A172 (cell line): ENCODE data around the gene JPT1. TPM values are rescaled to one million over a fixed set of nuclear protein-coding genes. Genes with fewer than 3 reads are reported as not detected.
"Not testable (repeated sequence)": the region's sequence is repeated elsewhere in the genome, so short reads cannot be mapped to it uniquely, and the experiment has no call there.

ENCODE experiments used
- DNase-seq: peaks from one replicate; pipeline ENCODE4 v3.0.0-alpha.2; 2015; ENCODE audit warnings: low spot score
- total RNA-seq: library from RNA; depleted of rRNA; stranded (reverse); fragments of >200 nt; shearing (Covaris generic); gene quantifications from 2 replicates; pipeline ENCODE4 v1.2.3, GENCODE V29; 2014

The JPT1 gene
- total RNA-seq, 1 experiment from 2014 or later = 626 TPM

GRCh38 chr17:75130632-75131277 lies 23.6 kb downstream of the JPT1 start:
- DNase-seq = peak; percentile 75

GRCh38 chr17:75130059-75130631 lies 24.2 kb downstream of the JPT1 start:
- no peak for DNase-seq

DNA sequence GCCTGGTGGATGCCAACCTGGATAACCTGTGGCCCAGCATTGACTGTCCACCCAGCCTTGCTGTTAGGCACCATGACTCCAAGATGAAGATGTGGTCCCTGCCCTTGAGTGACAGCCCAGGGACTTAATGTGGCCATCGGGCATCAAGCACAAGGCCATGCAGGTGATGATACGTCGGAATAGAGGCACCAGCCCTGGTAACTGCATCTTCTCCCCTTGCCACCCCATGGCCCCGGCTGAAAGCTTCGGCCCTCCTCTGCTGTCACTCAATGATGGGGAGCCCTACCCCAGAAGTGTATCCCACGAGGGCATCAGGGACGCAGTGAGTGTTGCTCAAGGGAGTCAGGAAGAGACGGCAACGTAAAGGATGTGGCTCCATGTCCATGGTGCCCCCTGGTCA lies 24.7 kb downstream of the JPT1 start:
- DNase-seq = no peak

- no peak for DNase-seq
Measured at GRCh38 chr17:75128694-75129505, 25.4 kb downstream of the JPT1 start.

DNA sequence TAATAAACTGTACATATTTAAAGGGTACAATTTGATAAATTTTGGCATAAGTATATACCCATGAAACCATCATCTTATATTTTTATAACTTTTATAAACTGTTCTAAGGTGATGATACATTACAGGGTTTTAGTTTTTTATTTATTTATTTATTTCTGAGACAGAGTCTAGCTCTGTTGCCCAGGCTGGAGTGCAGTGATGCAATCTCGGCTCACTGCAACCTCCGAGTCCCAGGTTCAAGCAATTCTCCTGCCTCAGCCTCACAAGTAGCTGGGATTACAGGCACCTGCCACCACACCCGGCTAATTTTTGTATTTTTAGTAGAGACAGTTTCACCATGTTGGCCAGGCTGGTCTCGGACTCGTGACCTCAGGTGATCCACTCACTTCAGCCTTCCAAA lies 26.4 kb downstream of the JPT1 start:
- not testable (repeated sequence) for DNase-seq

GRCh38 chr17:75126954-75127353 lies 27.4 kb downstream of the JPT1 start:
- DNase-seq = no peak

- peak; percentile 44 for DNase-seq
Measured at GRCh38 chr17:75125984-75126383, 28.3 kb downstream of the JPT1 start.

DNA sequence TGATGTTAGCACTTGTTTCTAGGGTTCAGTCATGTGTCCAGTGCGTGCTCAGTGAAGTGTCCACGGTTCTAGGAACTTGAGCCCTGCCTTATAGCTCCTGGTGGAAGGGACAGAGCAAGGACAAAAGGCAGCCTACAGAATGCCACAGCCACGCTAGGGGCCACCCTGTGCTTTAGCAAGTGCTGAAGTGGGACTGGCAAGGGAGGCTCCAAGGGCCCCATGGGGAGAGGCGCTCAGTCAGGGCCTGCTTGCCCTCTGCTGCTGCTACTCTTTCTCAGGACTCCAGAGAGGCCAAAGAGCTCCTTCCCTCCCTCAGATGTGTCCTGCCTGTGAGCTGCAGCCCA lies 29.5 kb downstream of the JPT1 start:
- DNase-seq = no peak

DNA sequence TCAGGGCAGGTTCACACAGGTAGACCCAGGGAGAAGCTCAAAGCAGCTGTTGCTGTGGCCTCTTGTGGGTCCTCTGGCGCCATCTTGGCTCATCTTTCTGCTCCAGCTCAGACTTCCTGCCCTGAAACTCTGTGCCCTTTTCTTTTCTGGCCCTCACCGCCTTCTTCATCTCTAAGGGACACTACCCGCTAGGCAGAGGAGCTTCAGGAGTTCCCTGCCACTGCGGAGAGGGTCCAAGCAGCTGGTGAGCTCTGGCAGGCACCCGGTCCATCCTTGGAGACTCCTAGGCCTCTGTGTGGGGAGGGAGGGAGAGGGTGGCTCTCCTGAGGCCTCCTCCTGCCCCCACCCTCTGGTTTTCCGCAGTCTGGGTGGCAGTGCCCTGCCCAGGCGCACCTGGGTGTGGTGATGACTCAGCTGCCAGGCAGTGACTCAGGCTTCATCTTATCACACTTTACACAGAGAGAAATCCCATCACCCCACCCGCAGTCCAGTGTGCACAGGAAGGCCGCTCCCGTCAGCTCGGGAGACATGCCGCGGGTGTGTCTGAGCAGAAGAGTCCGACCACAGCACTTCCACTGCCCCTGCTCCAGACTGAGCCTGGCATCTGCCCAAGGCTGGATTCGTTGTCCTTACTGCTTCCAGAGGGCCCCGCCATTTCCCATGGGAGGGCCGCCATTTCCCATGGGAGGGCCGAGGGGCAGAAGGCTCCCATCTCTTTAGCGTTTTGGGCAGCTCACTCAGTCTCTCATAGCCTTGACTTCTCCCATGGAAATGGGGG lies 30.1 kb downstream of the JPT1 start:
- peak; percentile 100 for DNase-seq

DNA sequence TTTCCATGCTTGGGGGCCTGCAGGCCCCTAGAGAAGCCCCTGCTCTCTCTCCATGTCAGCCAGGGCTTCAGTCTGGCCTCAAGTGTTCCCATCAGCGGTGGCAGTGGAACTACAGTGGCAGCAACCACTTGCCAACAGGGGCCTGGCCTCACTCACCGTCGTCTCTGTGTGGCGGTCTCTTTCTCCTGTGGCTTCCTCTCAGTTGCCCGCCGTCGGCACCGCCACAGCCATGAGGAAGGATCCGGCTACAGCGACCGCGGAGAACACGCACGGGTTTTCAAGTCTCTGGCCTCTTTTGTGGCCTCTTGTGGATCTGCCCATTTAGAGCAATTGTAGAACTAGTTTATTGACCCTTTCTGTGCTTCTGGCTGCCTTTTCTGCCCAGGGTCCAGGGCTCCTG lies 36.0 kb downstream of the JPT1 start:
- DNase-seq = no peak

- DNase-seq = no peak
Measured at GRCh38 chr17:75116737-75117136, 37.6 kb downstream of the JPT1 start.

- DNase-seq = no peak
Measured at GRCh38 chr17:75115555-75115954, 38.8 kb downstream of the JPT1 start.

DNA sequence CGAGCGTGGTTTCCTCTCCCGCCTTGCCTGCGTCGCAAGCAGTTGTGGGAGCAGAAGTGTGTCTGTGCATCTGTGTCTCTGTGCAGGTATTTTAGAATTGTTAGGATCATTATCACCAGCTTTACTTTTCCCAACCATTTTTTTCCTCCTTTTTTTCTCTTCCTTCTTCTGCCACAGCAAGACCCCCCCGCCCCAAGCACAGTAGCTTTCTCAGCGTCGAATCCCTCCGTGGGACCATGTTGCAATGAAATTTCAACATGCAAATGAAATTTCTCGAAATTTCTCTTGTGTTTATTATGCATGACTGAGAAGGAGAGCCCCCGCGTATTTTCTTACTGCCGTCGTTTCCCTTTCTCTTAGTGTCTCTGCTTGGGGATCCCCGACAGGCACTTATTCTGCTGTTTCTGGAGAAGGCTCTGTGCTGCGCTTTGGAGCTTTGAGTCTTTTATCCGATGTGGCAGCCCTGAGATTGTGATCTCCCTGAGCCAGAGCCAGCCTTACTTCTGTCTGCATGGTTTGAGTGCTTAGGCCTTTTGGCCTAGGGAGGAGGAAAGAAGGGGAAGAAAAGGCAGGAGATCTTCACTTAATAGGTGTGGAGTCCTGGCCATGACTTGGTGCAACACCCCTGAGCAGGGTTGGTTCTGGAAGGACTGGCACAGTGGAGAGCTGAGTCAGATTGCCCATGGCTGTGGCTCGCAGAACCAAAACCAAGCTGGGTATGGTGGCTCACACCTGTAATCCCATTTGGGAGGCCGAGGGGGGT lies 39.6 kb downstream of the JPT1 start:
- no peak for DNase-seq

DNA sequence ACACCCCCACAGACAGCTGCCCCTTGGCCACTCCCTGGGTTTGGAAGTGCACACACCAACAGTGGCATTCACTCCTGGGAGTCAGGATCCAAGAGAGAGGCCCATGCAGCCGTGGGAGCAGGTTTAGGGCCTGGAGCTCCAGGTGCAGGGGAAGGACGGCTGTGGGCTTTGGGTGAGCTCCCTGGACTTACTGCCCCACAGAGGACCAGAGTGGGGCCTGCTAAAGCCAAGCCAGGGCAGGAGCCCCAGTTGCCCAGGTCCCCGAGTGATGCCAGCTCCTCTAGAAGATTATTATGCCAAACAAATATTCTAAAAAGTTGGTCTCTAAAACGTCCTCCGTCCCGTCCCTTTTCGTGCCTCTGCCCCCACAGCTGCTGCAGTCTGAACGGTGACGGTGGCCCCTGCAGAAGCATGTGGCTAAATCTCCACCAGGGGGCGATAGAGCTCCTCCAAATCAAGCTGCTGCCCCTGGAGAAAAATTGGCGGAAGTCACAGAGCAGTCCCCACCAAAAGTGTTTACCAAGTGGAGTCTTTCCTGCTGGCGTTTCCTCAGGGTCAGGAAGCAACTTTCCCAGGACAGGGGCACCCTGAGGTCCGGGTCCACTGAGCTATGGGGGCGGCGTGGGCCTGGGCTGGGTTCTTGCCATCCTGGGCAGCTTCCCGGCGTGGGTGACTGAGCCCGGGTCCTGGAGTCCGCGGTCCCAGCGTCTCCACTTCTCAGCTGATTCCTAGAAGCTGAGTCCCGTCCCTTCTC lies 40.3 kb downstream of the JPT1 start:
- DNase-seq = peak; percentile 85

DNA sequence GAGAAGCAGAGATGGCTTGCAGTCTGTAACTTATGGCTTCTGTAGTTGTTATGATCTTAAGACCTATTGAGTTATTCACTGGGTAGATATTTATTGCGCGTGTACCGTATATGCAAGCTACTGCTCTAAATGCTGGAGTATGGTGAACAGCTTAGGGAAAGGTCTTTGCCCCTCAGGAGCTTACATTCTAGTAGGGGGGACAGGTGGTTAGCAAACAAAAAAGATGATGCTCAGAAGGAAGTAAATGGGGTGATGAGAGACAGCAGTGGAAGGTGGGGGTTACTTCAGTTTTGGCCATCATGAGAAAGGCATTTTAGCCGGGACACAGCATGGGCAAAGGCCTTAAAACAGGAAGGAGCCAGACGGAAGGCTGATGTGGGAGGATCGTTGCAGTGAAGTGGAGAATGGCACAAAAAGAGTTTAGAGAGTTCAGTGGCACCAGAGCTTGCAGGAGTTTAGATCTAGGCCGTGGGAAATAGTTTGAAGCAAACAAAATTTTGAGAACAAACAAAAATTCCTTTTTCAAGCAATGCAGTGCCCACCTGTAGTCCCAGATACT lies 42.5 kb downstream of the JPT1 start:
- no peak for DNase-seq

DNA sequence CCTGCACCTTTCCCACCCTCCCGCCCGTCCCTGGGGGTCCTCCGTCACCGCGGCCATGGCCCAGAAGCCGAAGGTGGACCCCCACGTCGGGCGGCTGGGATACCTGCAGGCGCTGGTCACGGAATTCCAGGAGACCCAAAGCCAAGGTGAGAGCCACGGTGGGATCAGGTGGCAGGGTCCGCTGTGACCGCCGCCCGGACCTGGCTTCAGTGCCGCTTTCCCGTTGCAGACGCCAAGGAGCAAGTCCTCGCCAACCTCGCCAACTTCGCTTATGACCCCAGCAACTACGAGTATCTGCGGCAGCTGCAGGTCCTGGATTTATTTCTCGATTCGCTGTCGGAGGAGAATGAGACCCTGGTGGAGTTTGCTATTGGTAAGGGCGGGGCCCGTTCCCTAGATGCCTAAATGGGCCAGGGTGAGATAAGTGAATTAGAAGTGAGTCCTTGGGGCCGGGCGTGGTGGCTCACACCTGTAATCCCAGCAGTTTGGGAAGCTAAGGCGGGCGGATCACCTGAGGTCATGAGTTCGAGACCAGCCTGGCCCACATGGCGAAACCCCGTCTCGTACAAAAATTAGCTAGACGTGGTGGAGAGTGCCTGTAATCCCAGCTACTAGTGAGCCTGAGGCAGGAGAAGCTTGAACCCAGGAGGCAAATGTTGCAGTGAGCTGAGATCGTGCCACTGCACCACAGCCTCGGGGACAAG lies 43.9 kb downstream of the JPT1 start:
- no peak for DNase-seq

DNA sequence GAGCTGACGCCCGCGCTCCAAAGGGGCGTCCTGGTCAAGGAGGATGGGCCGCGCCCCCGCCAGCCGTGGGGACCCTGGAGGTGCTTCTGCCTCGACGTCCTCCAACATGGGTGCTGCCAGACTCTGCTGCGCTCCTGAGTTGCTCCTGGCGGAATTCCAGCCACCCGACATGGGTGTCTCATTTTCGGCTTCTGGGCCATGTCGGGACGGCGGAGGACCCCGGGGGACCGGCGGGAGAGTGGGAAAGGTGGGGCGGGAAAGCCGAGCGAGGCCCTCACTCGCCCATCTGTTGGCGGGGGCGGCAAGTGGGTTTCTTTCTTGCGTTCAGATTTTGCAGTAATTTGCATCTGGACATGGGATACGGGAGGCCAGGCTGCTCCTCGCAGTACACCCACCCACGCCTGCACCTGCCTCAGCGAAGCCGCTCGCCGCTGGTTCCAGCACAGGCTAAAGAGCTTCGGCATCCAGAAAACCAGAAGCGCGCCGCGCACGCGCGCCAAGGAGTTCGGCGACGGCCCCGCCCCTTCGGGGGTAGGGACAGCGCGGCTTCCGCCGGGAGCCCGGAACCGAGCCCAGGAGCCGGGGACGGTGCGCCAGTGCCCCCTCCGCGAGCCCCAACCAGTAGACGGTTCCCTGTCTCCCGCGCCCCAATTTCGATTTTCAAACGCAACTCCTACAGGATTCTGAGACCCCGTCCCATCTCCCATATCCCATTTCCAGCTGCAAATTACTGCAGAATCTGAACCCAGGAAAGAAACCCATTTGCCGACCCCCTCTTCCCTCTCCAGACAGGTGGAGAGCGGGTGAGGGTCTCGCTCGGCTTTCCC lies 44.7 kb downstream of the JPT1 start, which contains the start of gene ARMC7:
Gene ARMC7 (plus strand): TSS at position 563 of the 827 bp plus-strand sequence. CDS start 320 bp downstream, outside the sequence.
- peak; percentile 65 for DNase-seq

DNA sequence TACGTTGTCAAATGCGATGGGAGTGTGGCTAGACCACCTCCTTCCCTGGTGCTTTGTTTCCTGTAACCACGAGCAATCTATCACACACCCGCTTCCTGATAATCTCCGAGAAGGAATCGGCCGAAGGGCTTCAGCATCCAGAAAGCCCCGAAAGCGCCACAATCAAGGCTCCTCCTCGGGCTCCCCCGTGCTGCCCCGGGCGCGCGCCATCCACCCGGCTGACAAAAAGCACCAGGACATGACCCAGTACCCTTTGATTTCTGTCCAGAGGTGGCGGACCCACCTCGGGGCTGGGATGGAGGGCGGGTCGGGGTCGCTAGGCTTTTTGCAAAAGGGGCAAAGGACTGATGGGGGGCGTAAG lies 45.3 kb downstream of the JPT1 start:
- no peak for DNase-seq

DNA sequence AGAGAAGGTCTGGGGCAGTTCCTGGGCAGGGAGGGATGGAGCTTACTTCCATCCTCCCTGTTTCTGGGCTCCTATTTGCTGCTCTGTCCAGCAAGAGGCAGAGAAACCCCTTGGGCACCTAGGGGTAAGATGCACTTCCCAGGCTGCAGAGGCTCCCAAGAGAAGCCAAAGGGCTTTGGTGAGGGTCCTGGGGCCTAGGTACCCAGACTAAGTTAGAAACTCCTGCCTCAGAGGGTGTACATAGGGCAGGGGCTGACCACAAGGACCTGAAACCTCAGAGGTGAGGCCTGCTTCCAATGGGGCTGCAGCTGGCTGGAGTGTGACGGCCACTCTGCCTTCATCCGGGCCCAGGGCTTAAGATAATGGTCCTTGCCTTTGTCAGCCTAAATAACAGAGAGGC lies 46.1 kb downstream of the JPT1 start:
- DNase-seq = no peak
